GM12875 (cell line): ENCODE data around the gene PGAP1.

Source experiments
- H3K4me3 ChIP-seq: one replicate; pipeline ENCODE4 v1.5.1; 2011; ENCODE audit warnings: low read depth, low read length, control low read depth
- CTCF ChIP-seq: IDR thresholded peaks from 2 replicates; pipeline ENCODE4 v1.5.1; 2011; ENCODE audit warnings: low read depth, mild to moderate bottlenecking, control low read depth, inconsistent platforms, low read length, moderate library complexity, borderline replicate concordance; ENCODE audit not compliant: insufficient read depth

The PGAP1 gene

GRCh38 chr2:196836440-196836839 is 90.1 kb downstream of the PGAP1 start:
- TF ChIP-seq CTCF: no peak
- no peak overlapping the region for H3K4me3 ChIP-seq

- no peak overlapping the region for H3K4me3 ChIP-seq
- TF ChIP-seq CTCF: no peak
These were observed 95.8 kb downstream of the PGAP1 start for GRCh38 chr2:196830701-196831100.

- TF ChIP-seq CTCF: no peak
- H3K4me3 ChIP-seq: no peak overlapping the region
These were observed 99.2 kb downstream of the PGAP1 start for GRCh38 chr2:196827356-196827755.

GRCh38 chr2:196823750-196824522 is 102.6 kb downstream of the PGAP1 start:
- H3K4me3 ChIP-seq: no peak overlapping the region
- no peak for TF ChIP-seq CTCF

GRCh38 chr2:196821195-196821594 is 105.3 kb downstream of the PGAP1 start:
- no peak overlapping the region for H3K4me3 ChIP-seq
- no peak for TF ChIP-seq CTCF

GRCh38 chr2:196809260-196809659 is 117.2 kb downstream of the PGAP1 start, which contains the start of gene C2orf66:
Gene C2orf66, minus strand, starts transcription at chr2:196809355. Its CDS starts 19 bp downstream, at chr2:196809336.
- H3K4me3 ChIP-seq: no peak within 1 kb of the TSS
- TF ChIP-seq CTCF: no peak

- TF ChIP-seq CTCF: no peak
- H3K4me3 ChIP-seq: no peak overlapping the region
These were observed 118.3 kb downstream of the PGAP1 start for GRCh38 chr2:196808083-196808665.
